ENCODE results near the gene FOXN3. TPM values are rescaled to one million over a fixed set of nuclear protein-coding genes. Genes with fewer than 3 reads are reported as not detected.

Gene FOXN3
- total and polyA plus RNA-seq, 10 of the 15 experiments (the other 5 are each of a cell fraction or from before 2014, with no cell fraction given): 4.5 to 68.9 (median 29.7) TPM

GRCh38 chr14:89277203-89277602, 139.8 kb downstream of the FOXN3 start:
- Histone ChIP-seq H4K20me1 (ENCODE audit: control insufficient read depth, insufficient read depth) (no peaks in the 10 kb centered on the region), H3K27me3 (replicated peaks in 1 of 2; ENCODE audit: control insufficient read depth in 2 of 2, insufficient read depth in 2 of 2, low read length in 1 of 2) (no peaks in the 10 kb centered on the region), H3K4me1 (ENCODE audit: control insufficient read depth, insufficient read depth, low read length) (peaks cover 28% of the 10 kb centered on the region), H3K9ac (ENCODE audit: control insufficient read depth, insufficient read depth, low read length) (no peak overlapping the region), H3K4me2 (ENCODE audit: control insufficient read depth, insufficient read depth) (peak overlapping the region; percentile 61; the same call in 1 of the 2 replicates), H3K4me3 (no peak overlapping the region), H2AFZ (ENCODE audit: control insufficient read depth, low read depth, low read length) (no peak overlapping the region), H3K9me3 (replicated peaks; ENCODE audit: control insufficient read depth, insufficient read depth, low read length) (peaks cover 1% of the 10 kb centered on the region; the same call in 1 of the 3 replicates), H3K79me2 (ENCODE audit: control insufficient read depth, insufficient read depth, low read length) (peaks cover 28% of the 10 kb centered on the region), H3K36me3 (ENCODE audit: control insufficient read depth in 2 of 2, insufficient read depth in 2 of 2, low read length in 1 of 2) (peaks cover 2 to 18% of the 10 kb centered on the region in 2 experiments; a peak in 3 of 4 replicates), H3K27ac (ENCODE audit: control insufficient read depth, insufficient read depth) (peak overlapping the region; percentile 91)
- in situ Hi-C loops (cut with MboI) (no loop called here), intact Hi-C loops (cut with micrococcal nuclease; ENCODE audit: unreplicated experiment) (no loop called here)
- FAIRE-seq (no peak), ATAC-seq (peak; percentile 22), DNase-seq (ENCODE audit: low read depth, low spot score) (no peak)
- RAD21 ChIA-PET (ENCODE audit: unreplicated experiment): interaction anchor here (0.6 to 2.5 kb wide), 10 partner anchors 27 to 342 kb away, joined by 3 to 21 read pairs (median 3); no protein-coding TSS in a partner anchor
- POLR2A ChIA-PET: interaction anchor here (2.4 kb wide), 1 partner anchor 27 kb away, joined by 15 read pairs; no protein-coding TSS in a partner anchor
- WGBS (ENCODE audit: insufficient coverage, insufficient replicate concordance, low lambda C conversion rate, missing lambda C conversion rate): 99% methylated on average over 6 of the region's 6 CpGs
- BruUV-seq (replicated peaks): no TSS peak
- CTCF ChIA-PET: interaction anchor here (0.7 to 1.6 kb wide), 3 partner anchors 17 to 41 kb away, joined by 3 read pairs; no protein-coding TSS in a partner anchor
- TF ChIP-seq NKRF (conservative IDR thresholded peaks at IDR 0.05) (no peak), MXI1 (IDR thresholded peaks at IDR 0.05; ENCODE audit: low read depth, low read length) (no peak), SMC3 (IDR thresholded peaks at IDR 0.05; ENCODE audit: borderline replicate concordance, low read length) (no peak), BCL3 (IDR thresholded peaks at IDR 0.05; ENCODE audit: borderline replicate concordance, insufficient read depth, low read depth, low read length, poor library complexity, severe bottlenecking) (no peak), TCF7 (IDR thresholded peaks at IDR 0.05; ENCODE audit: borderline replicate concordance) (no peak), CUX1 (IDR thresholded peaks at IDR 0.05; ENCODE audit: insufficient replicate concordance, low read depth, low read length) (no peak), NR2C1 (IDR thresholded peaks at IDR 0.05) (no peak), RAD51 (IDR thresholded peaks at IDR 0.05) (no peak)
- TF ChIP-seq, protein P1, sequence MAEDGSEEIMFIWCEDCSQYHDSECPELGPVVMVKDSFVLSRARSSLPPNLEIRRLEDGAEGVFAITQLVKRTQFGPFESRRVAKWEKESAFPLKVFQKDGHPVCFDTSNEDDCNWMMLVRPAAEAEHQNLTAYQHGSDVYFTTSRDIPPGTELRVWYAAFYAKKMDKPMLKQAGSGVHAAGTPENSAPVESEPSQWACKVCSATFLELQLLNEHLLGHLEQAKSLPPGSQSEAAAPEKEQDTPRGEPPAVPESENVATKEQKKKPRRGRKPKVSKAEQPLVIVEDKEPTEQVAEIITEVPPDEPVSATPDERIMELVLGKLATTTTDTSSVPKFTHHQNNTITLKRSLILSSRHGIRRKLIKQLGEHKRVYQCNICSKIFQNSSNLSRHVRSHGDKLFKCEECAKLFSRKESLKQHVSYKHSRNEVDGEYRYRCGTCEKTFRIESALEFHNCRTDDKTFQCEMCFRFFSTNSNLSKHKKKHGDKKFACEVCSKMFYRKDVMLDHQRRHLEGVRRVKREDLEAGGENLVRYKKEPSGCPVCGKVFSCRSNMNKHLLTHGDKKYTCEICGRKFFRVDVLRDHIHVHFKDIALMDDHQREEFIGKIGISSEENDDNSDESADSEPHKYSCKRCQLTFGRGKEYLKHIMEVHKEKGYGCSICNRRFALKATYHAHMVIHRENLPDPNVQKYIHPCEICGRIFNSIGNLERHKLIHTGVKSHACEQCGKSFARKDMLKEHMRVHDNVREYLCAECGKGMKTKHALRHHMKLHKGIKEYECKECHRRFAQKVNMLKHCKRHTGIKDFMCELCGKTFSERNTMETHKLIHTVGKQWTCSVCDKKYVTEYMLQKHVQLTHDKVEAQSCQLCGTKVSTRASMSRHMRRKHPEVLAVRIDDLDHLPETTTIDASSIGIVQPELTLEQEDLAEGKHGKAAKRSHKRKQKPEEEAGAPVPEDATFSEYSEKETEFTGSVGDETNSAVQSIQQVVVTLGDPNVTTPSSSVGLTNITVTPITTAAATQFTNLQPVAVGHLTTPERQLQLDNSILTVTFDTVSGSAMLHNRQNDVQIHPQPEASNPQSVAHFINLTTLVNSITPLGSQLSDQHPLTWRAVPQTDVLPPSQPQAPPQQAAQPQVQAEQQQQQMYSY (CRISPR knock-in tag; IDR thresholded peaks at IDR 0.05): no peak
- SMC1A ChIA-PET (ENCODE audit: uncharacterized antibody, unreplicated experiment): interaction anchor here (0.6 to 2.6 kb wide), 9 partner anchors 9 to 132 kb away, joined by 3 to 18 read pairs (median 5); no protein-coding TSS in a partner anchor
